ENCODE results near the gene OR4X1.
"Not testable (repeated sequence)": the region's sequence is repeated elsewhere in the genome, so short reads cannot be mapped to it uniquely, and the experiment has no call there.

The OR4X1 gene, protein sequence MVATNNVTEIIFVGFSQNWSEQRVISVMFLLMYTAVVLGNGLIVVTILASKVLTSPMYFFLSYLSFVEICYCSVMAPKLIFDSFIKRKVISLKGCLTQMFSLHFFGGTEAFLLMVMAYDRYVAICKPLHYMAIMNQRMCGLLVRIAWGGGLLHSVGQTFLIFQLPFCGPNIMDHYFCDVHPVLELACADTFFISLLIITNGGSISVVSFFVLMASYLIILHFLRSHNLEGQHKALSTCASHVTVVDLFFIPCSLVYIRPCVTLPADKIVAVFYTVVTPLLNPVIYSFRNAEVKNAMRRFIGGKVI

DNA sequence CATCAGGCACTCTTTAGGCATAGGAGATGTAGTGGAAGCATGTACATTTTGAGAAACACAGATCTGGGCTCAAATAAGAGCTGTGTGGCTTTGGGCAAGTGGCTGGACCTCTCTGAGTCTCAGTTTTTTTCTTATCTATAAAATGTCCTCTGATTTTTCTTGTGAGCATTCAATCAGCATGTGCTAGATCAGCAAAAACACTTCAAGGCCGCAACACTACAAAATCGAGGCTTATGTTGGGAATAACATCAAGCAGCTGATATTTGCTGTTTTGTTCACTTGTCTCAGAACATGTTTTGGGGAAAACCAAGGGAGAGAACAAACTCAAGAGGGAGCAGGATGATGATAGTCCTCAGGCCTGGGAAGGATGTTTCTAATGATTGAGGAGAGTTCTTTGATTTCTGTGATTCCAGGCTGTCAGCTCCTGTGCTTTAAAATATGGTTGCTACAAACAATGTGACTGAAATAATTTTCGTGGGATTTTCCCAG is at the start of gene OR4X1:
Gene OR4X1 (plus strand): TSS at position 439 of the 489 bp plus-strand sequence. CDS start 0 bp downstream, at position 439.
- TF ChIP-seq, protein P1, sequence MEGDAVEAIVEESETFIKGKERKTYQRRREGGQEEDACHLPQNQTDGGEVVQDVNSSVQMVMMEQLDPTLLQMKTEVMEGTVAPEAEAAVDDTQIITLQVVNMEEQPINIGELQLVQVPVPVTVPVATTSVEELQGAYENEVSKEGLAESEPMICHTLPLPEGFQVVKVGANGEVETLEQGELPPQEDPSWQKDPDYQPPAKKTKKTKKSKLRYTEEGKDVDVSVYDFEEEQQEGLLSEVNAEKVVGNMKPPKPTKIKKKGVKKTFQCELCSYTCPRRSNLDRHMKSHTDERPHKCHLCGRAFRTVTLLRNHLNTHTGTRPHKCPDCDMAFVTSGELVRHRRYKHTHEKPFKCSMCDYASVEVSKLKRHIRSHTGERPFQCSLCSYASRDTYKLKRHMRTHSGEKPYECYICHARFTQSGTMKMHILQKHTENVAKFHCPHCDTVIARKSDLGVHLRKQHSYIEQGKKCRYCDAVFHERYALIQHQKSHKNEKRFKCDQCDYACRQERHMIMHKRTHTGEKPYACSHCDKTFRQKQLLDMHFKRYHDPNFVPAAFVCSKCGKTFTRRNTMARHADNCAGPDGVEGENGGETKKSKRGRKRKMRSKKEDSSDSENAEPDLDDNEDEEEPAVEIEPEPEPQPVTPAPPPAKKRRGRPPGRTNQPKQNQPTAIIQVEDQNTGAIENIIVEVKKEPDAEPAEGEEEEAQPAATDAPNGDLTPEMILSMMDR (conservative IDR thresholded peaks at IDR 0.05; ENCODE audit: low read length): no peak
- no peak for TF ChIP-seq EZH2phosphoT487 (IDR thresholded peaks at IDR 0.05; ENCODE audit: borderline replicate concordance)
- H3K9me3 ChIP-seq (ENCODE audit: insufficient read depth, low read depth, low read length): no peaks in the 10 kb centered on the region
- no peaks in the 10 kb centered on the region for H3K4me1 ChIP-seq (ENCODE audit: insufficient read depth, low read length, poor library complexity, severe bottlenecking)
- no peaks in the 10 kb centered on the region for H3K9me2 ChIP-seq (replicated peaks; ENCODE audit: low read depth, low read length)
- no peaks in the 10 kb centered on the region for H3K27me3 ChIP-seq (ENCODE audit: insufficient read depth, low read length, poor library complexity, severe bottlenecking)
- H3K79me2 ChIP-seq (ENCODE audit: insufficient read depth, low read length): no peaks in the 10 kb centered on the region
- no peak within 1 kb of the TSS for H3K4me3 ChIP-seq (ENCODE audit: low read length, poor library complexity, severe bottlenecking)
- H3K4me2 ChIP-seq (ENCODE audit: low read depth, low read length, poor library complexity, severe bottlenecking): no peak within 1 kb of the TSS
- H3K9ac ChIP-seq (ENCODE audit: low read depth, low read length, poor library complexity, severe bottlenecking): no peak within 1 kb of the TSS
- H2AFZ ChIP-seq (ENCODE audit: low read length): no peak within 1 kb of the TSS
- no peaks in the 10 kb centered on the region for H3K36me3 ChIP-seq (ENCODE audit: insufficient read depth, low read length)
- H3F3A ChIP-seq (ENCODE audit: low read depth): no peaks in the 10 kb centered on the region
- no peaks in the 10 kb centered on the region for H4K20me1 ChIP-seq (ENCODE audit: insufficient read depth, low read length, poor library complexity, severe bottlenecking)

GRCh38 chr11:48216510-48216909 is 47.2 kb upstream of the OR4X1 start, which contains the start of gene OR4B1:
Gene OR4B1, plus strand, starts transcription at chr11:48216810. Its CDS starts 0 bp downstream, at chr11:48216810.
- no peaks in the 10 kb centered on the region for H3K9me2 ChIP-seq (replicated peaks; ENCODE audit: low read depth, low read length)
- no peak within 1 kb of the TSS for H3K4me3 ChIP-seq (ENCODE audit: low read length, poor library complexity, severe bottlenecking)
- no peaks in the 10 kb centered on the region for H3K79me2 ChIP-seq (ENCODE audit: insufficient read depth, low read length)
- H2AFZ ChIP-seq (ENCODE audit: low read length): no peak within 1 kb of the TSS
- no peaks in the 10 kb centered on the region for H3K9me3 ChIP-seq (ENCODE audit: insufficient read depth, low read depth, low read length)
- H3K4me2 ChIP-seq (ENCODE audit: low read depth, low read length, poor library complexity, severe bottlenecking): no peak within 1 kb of the TSS
- H3K9ac ChIP-seq (ENCODE audit: low read depth, low read length, poor library complexity, severe bottlenecking): no peak within 1 kb of the TSS
- H3K27me3 ChIP-seq (ENCODE audit: insufficient read depth, low read length, poor library complexity, severe bottlenecking): no peaks in the 10 kb centered on the region
- no peaks in the 10 kb centered on the region for H3K36me3 ChIP-seq (ENCODE audit: insufficient read depth, low read length)
- no peaks in the 10 kb centered on the region for H3K4me1 ChIP-seq (ENCODE audit: insufficient read depth, low read length, poor library complexity, severe bottlenecking)
- no peak for TF ChIP-seq EZH2phosphoT487 (IDR thresholded peaks at IDR 0.05; ENCODE audit: borderline replicate concordance)
- TF ChIP-seq, protein P1 (conservative IDR thresholded peaks at IDR 0.05; ENCODE audit: low read length): no peak
- no peaks in the 10 kb centered on the region for H4K20me1 ChIP-seq (ENCODE audit: insufficient read depth, low read length, poor library complexity, severe bottlenecking)
- H3F3A ChIP-seq (ENCODE audit: low read depth): no peaks in the 10 kb centered on the region

DNA sequence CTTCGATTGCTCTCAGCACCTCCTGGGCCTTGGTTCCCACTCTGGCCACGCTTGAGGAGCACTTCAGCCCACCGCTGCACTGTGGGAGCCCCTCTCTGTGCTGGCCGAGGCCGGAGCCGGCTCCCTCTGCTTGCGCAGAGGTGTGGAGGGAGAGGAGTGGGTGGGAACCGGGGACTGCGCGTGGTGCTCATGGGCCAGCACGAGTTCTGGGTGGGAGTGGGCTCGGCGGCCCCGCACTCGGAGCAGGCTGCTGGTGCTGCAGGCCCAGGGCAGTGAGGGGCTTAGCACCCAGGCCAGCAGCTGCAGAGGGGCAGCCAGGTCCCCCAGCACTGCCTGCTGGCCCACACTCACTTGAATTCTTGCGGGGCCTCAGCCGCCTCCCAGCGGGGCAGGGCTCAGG is 34.9 kb upstream of the OR4X1 start:
- H3K27me3 ChIP-seq (ENCODE audit: insufficient read depth, low read length, poor library complexity, severe bottlenecking): no peaks in the 10 kb centered on the region
- TF ChIP-seq EZH2phosphoT487 (IDR thresholded peaks at IDR 0.05; ENCODE audit: borderline replicate concordance): no peak
- TF ChIP-seq, protein P1 (conservative IDR thresholded peaks at IDR 0.05; ENCODE audit: low read length): no peak
- no peaks in the 10 kb centered on the region for H4K20me1 ChIP-seq (ENCODE audit: insufficient read depth, low read length, poor library complexity, severe bottlenecking)
- H3K4me3 ChIP-seq (ENCODE audit: low read length, poor library complexity, severe bottlenecking): no peak overlapping the region
- no peak overlapping the region for H3K9ac ChIP-seq (ENCODE audit: low read depth, low read length, poor library complexity, severe bottlenecking)
- H3K36me3 ChIP-seq (ENCODE audit: insufficient read depth, low read length): no peaks in the 10 kb centered on the region
- H3K9me3 ChIP-seq (ENCODE audit: insufficient read depth, low read depth, low read length): no peaks in the 10 kb centered on the region
- no peaks in the 10 kb centered on the region for H3F3A ChIP-seq (ENCODE audit: low read depth)
- H3K4me1 ChIP-seq (ENCODE audit: insufficient read depth, low read length, poor library complexity, severe bottlenecking): no peaks in the 10 kb centered on the region
- no peak overlapping the region for H3K4me2 ChIP-seq (ENCODE audit: low read depth, low read length, poor library complexity, severe bottlenecking)
- H3K9me2 ChIP-seq (replicated peaks; ENCODE audit: low read depth, low read length): no peaks in the 10 kb centered on the region
- H2AFZ ChIP-seq (ENCODE audit: low read length): no peak overlapping the region
- no peaks in the 10 kb centered on the region for H3K79me2 ChIP-seq (ENCODE audit: insufficient read depth, low read length)

DNA sequence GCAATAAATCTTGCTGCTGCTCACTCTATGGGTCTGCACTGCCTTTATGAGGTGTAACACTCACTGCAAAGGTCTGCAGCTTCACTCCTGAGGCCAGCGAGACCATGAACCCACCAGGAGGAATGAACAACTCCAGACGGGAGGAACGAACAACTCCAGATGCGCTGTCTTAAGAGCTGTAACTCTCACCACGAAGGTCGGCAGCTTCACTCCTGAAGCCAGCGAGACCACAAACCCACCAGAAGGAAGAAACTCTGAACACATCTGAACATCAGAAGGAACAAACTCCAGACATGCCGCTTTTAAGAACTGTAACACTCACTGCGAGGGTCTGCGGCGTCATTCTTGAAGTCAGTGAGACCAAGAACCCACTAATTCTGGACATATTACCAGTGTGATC is 33.6 kb upstream of the OR4X1 start:
- H3K4me2 ChIP-seq (ENCODE audit: low read depth, low read length, poor library complexity, severe bottlenecking); H3K4me3 ChIP-seq (ENCODE audit: low read length, poor library complexity, severe bottlenecking); H3K9me3 ChIP-seq (ENCODE audit: insufficient read depth, low read depth, low read length); H3K27me3 ChIP-seq (ENCODE audit: insufficient read depth, low read length, poor library complexity, severe bottlenecking); H3K79me2 ChIP-seq (ENCODE audit: insufficient read depth, low read length); H2AFZ ChIP-seq (ENCODE audit: low read length); H3F3A ChIP-seq (ENCODE audit: low read depth); H4K20me1 ChIP-seq (ENCODE audit: insufficient read depth, low read length, poor library complexity, severe bottlenecking); H3K4me1 ChIP-seq (ENCODE audit: insufficient read depth, low read length, poor library complexity, severe bottlenecking); H3K9ac ChIP-seq (ENCODE audit: low read depth, low read length, poor library complexity, severe bottlenecking); H3K36me3 ChIP-seq (ENCODE audit: insufficient read depth, low read length); H3K9me2 ChIP-seq (replicated peaks; ENCODE audit: low read depth, low read length): not testable (repeated sequence)

Measured in Loucy (cell line).